T-cell (primary cell): ENCODE results near the gene CHRNA10. TPM values are rescaled to one million over a fixed set of nuclear protein-coding genes. Genes with fewer than 3 reads are reported as not detected.

Source experiments
- ATAC-seq, 4 experiments: fragments of 200-7000 bp in 3 of 4; fragments of 150-1000 bp in 1 of 4; cut with Tn5 transposase; replicated peaks in 1 of 4; 1 replicate in 3 of 4; 2 replicates in 1 of 4; pipeline ENCODE4 v1.10.0; 2021; ENCODE audit warnings: moderate library complexity in 3 of 4, mild to moderate bottlenecking in 2 of 4, moderate number of reproducible peaks in 1 of 4
- CTCF ChIA-PET, 2 donors: fragments of 300-600 bp; sonication (Branson Sonifier 250); formaldehyde crosslinking; loops; one replicate each; lab custom pipeline; 2022; ENCODE audit warnings: antibody characterized with exemption in 2 of 2; lab: Charles Lee
- POLR2A ChIA-PET, 2 donors: fragments of 300-600 bp; sonication (Branson Sonifier 250); formaldehyde crosslinking; loops; one replicate each; lab custom pipeline; 2022; ENCODE audit warnings: antibody characterized with exemption in 2 of 2; lab: Charles Lee
- DNase-seq, 35 experiments: peaks; one replicate each; pipeline versions ENCODE4 v3.0.0 to v3.0.0-alpha.2; 2013 to 2023
- H3K27ac ChIP-seq: one replicate; pipeline ENCODE4 v1.5.1; 2013; ENCODE audit warnings: low read length
- H3K27me3 ChIP-seq, 2 experiments: replicated peaks in 1 of 2; 1 replicate in 1 of 2; 2 replicates in 1 of 2; pipeline versions ENCODE4 v1.6.1 to v1.7.0; 2013; ENCODE audit warnings: low read length in 1 of 2, mixed read lengths in 1 of 2; ENCODE audit not compliant: control insufficient read depth in 2 of 2, insufficient read depth in 2 of 2; ENCODE audit errors: extremely low read depth in 1 of 2
- H3K36me3 ChIP-seq, 2 donors: 1 replicate in 1 of 2; 2 replicates in 1 of 2; pipeline versions ENCODE4 v1.6.1 to v1.7.0; 2013; ENCODE audit warnings: low read length in 1 of 2; ENCODE audit not compliant: control insufficient read depth in 2 of 2, insufficient read depth in 1 of 2; ENCODE audit errors: extremely low read depth in 1 of 2
- H3K4me1 ChIP-seq, 2 experiments: 1 replicate in 1 of 2; 2 replicates in 1 of 2; pipeline versions ENCODE4 v1.6.1 to v1.7.0; 2013; ENCODE audit warnings: low read length in 2 of 2, mixed read lengths in 1 of 2; ENCODE audit not compliant: insufficient read depth in 2 of 2, control insufficient read depth in 1 of 2; ENCODE audit errors: extremely low read depth in 1 of 2
- H3K4me3 ChIP-seq, 2 donors: 1 replicate in 1 of 2; 2 replicates in 1 of 2; pipeline versions ENCODE4 v1.5.1 to v1.7.0; 2013; ENCODE audit warnings: mild to moderate bottlenecking in 2 of 2, low read length in 1 of 2, moderate library complexity in 1 of 2; ENCODE audit not compliant: control insufficient read depth in 1 of 2; ENCODE audit errors: extremely low read depth in 1 of 2
- H3K9me3 ChIP-seq: 2 replicates; pipeline ENCODE4 v1.7.0; 2013
- H3K27ac Mint-ChIP-seq, 2 donors: one replicate each; pipeline ENCODE4 v1.8.0; 2020 to 2021; ENCODE audit warnings: mild to moderate bottlenecking in 2 of 2, mixed read lengths in 2 of 2
- H3K27me3 Mint-ChIP-seq, 2 donors: one replicate each; pipeline ENCODE4 v1.8.0; 2021 to 2022; ENCODE audit warnings: mixed read lengths in 2 of 2
- H3K36me3 Mint-ChIP-seq: one replicate; pipeline ENCODE4 v1.8.0; 2021; ENCODE audit warnings: mixed read lengths
- H3K4me1 Mint-ChIP-seq, 3 donors: one replicate each; pipeline ENCODE4 v1.8.0; 2020 to 2022; ENCODE audit warnings: mixed read lengths in 3 of 3, mild to moderate bottlenecking in 1 of 3
- H3K4me3 Mint-ChIP-seq, 3 donors: one replicate each; pipeline ENCODE4 v1.8.0; 2020 to 2022; ENCODE audit warnings: mild to moderate bottlenecking in 3 of 3, mixed read lengths in 3 of 3, moderate library complexity in 3 of 3
- H3K9me3 Mint-ChIP-seq, 3 donors: one replicate each; pipeline ENCODE4 v1.8.0; 2020 to 2022; ENCODE audit warnings: mixed read lengths in 3 of 3
- WGBS: methylation state at CpG from one replicate; pipeline ENCODE4 v1.1.5; 2013; ENCODE audit warnings: missing lambda C conversion rate; ENCODE audit not compliant: insufficient coverage; 5-methylcytosine and 5-hydroxymethylcytosine counted together
- total RNA-seq, 35 experiments: library from RNA in 6 of 35; stranded (reverse) in 6 of 35; fragments of 120-200 nt in 1 of 35; gene quantifications; one replicate each; pipeline versions ENCODE4 v1.2.1 to v1.2.4 and lab custom pipeline; 2013 to 2026

The CHRNA10 gene
- total RNA-seq, 5 donors from 2014 or later (not counting 1 experiment from before 2014, with no cell fraction given), result 1.2 to 4.0 (median 2.4) TPM

GRCh38 chr11:3667149-3668035 lies 3.8 kb downstream of the CHRNA10 start:
- H3K4me3 Mint-ChIP-seq, result no peak overlapping the region
- ChIA-PET CTCF (no interaction called here), POLR2A (no interaction called here)
- DNase-seq (no peak), ATAC-seq (no peak)
- H3K36me3 ChIP-seq, result peaks cover 17 to 48% of the 10 kb centered on the region in 2 donors
- no peaks in the 10 kb centered on the region for H3K4me1 Mint-ChIP-seq
- H3K36me3 Mint-ChIP-seq, result peaks cover 56% of the 10 kb centered on the region
- no peak overlapping the region for H3K4me3 ChIP-seq
- H3K27me3 ChIP-seq, result no peaks in the 10 kb centered on the region
- WGBS, result 98% methylated on average over 88 of the region's 89 CpGs
- no peak overlapping the region for H3K27ac Mint-ChIP-seq
- no peaks in the 10 kb centered on the region for H3K4me1 ChIP-seq
- no peak overlapping the region for H3K27ac ChIP-seq
- H3K9me3 Mint-ChIP-seq, result no peaks in the 10 kb centered on the region
- no peaks in the 10 kb centered on the region for H3K9me3 ChIP-seq
- no peaks in the 10 kb centered on the region for H3K27me3 Mint-ChIP-seq

- POLR2A ChIA-PET, result no interaction called here
- ATAC-seq, result no peak
- Mint-ChIP-seq H3K4me1 (no peaks in the 10 kb centered on the region), H3K27me3 (no peaks in the 10 kb centered on the region), H3K4me3 (no peak overlapping the region), H3K9me3 (no peaks in the 10 kb centered on the region), H3K27ac (no peak overlapping the region), H3K36me3 (peaks cover 50% of the 10 kb centered on the region)
- no peak overlapping the region for H3K27ac ChIP-seq
- H3K4me3 ChIP-seq, result no peak overlapping the region
- WGBS, result 94% methylated on average over 14 of the region's 17 CpGs
- peaks cover 13 to 36% of the 10 kb centered on the region in 2 donors for H3K36me3 ChIP-seq
- DNase-seq, result no peak
- H3K9me3 ChIP-seq, result no peaks in the 10 kb centered on the region
- CTCF ChIA-PET, result no interaction called here
- no peaks in the 10 kb centered on the region for H3K27me3 ChIP-seq
- H3K4me1 ChIP-seq, result no peaks in the 10 kb centered on the region
Measured at GRCh38 chr11:3666023-3666530, 5.1 kb downstream of the CHRNA10 start.

- no peak overlapping the region for H3K27ac Mint-ChIP-seq
- POLR2A ChIA-PET, result no interaction called here
- H3K27me3 Mint-ChIP-seq, result no peaks in the 10 kb centered on the region
- Histone ChIP-seq H3K9me3 (no peaks in the 10 kb centered on the region), H3K36me3 (peaks cover 13 to 33% of the 10 kb centered on the region in 2 donors), H3K4me3 (no peak overlapping the region), H3K4me1 (no peaks in the 10 kb centered on the region), H3K27me3 (no peaks in the 10 kb centered on the region), H3K27ac (no peak overlapping the region)
- ATAC-seq (no peak), DNase-seq (no peak)
- 100% methylated on average over 4 of the region's 6 CpGs for WGBS
- H3K36me3 Mint-ChIP-seq, result peaks cover 44% of the 10 kb centered on the region
- H3K9me3 Mint-ChIP-seq, result no peaks in the 10 kb centered on the region
- no peak overlapping the region for H3K4me3 Mint-ChIP-seq
- CTCF ChIA-PET, result no interaction called here
- no peaks in the 10 kb centered on the region for H3K4me1 Mint-ChIP-seq
Measured at GRCh38 chr11:3665336-3666022, 5.7 kb downstream of the CHRNA10 start.

- H3K4me1 ChIP-seq, result no peaks in the 10 kb centered on the region
- H3K9me3 Mint-ChIP-seq, result no peaks in the 10 kb centered on the region
- no peak overlapping the region for H3K4me3 ChIP-seq
- H3K4me1 Mint-ChIP-seq, result no peaks in the 10 kb centered on the region
- H3K27ac ChIP-seq, result no peak overlapping the region
- no peak for DNase-seq
- H3K27me3 Mint-ChIP-seq, result no peaks in the 10 kb centered on the region
- ChIA-PET CTCF (interaction anchor here in 1 of 2 donors (0.6 kb wide), 1 partner anchor 9 kb away, joined by 3 read pairs; no protein-coding TSS in a partner anchor), POLR2A (no interaction called here)
- peaks cover 13 to 21% of the 10 kb centered on the region in 2 donors for H3K36me3 ChIP-seq
- H3K9me3 ChIP-seq, result no peaks in the 10 kb centered on the region
- H3K27ac Mint-ChIP-seq, result no peak overlapping the region
- no peak for ATAC-seq
- WGBS, result 93% methylated on average over 9 of the region's 10 CpGs
- no peak overlapping the region for H3K4me3 Mint-ChIP-seq
- peaks cover 30% of the 10 kb centered on the region for H3K36me3 Mint-ChIP-seq
- H3K27me3 ChIP-seq, result peaks cover 0 to 3% of the 10 kb centered on the region in 2 experiments
Measured at GRCh38 chr11:3664032-3664630, 7.1 kb downstream of the CHRNA10 start.

GRCh38 chr11:3662856-3663255 lies 8.3 kb downstream of the CHRNA10 start:
- CTCF ChIA-PET, result no interaction called here
- Histone ChIP-seq H3K9me3 (no peaks in the 10 kb centered on the region), H3K36me3 (peaks cover 12 to 13% of the 10 kb centered on the region in 2 donors), H3K27ac (no peak overlapping the region), H3K4me3 (no peak overlapping the region), H3K27me3 (peaks cover 0 to 9% of the 10 kb centered on the region in 2 experiments), H3K4me1 (no peaks in the 10 kb centered on the region)
- DNase-seq (no peak), ATAC-seq (no peak)
- H3K4me1 Mint-ChIP-seq, result no peaks in the 10 kb centered on the region
- H3K9me3 Mint-ChIP-seq, result no peaks in the 10 kb centered on the region
- POLR2A ChIA-PET, result no interaction called here
- H3K36me3 Mint-ChIP-seq, result peaks cover 18% of the 10 kb centered on the region
- no peak overlapping the region for H3K4me3 Mint-ChIP-seq
- H3K27ac Mint-ChIP-seq, result no peak overlapping the region
- H3K27me3 Mint-ChIP-seq, result peaks cover 6% of the 10 kb centered on the region in 2 donors

- Mint-ChIP-seq H3K4me1 (no peaks in the 10 kb centered on the region), H3K27me3 (peaks cover 9 to 12% of the 10 kb centered on the region in 2 donors), H3K9me3 (no peaks in the 10 kb centered on the region), H3K36me3 (peaks cover 16% of the 10 kb centered on the region), H3K4me3 (no peak overlapping the region), H3K27ac (no peak overlapping the region)
- Histone ChIP-seq H3K36me3 (peaks cover 3 to 5% of the 10 kb centered on the region in 2 donors), H3K27me3 (peaks cover 0 to 14% of the 10 kb centered on the region in 2 experiments), H3K4me3 (no peak overlapping the region), H3K4me1 (no peaks in the 10 kb centered on the region), H3K9me3 (no peaks in the 10 kb centered on the region), H3K27ac (no peak overlapping the region)
- WGBS, result 50% methylated on average over 1 of the region's 2 CpGs
- ATAC-seq (no peak), DNase-seq (no peak)
- ChIA-PET CTCF (no interaction called here), POLR2A (no interaction called here)
Measured at GRCh38 chr11:3660960-3661359, 10.2 kb downstream of the CHRNA10 start.
